Epithelial cell of esophagus (primary cell): ENCODE measurements around the gene FLAD1.
"Not testable (repeated sequence)": the region's sequence is repeated elsewhere in the genome, so short reads cannot be mapped to it uniquely, and the experiment has no call there.

Experiments
- DNase-seq: peaks from one replicate; pipeline ENCODE4 v3.0.0; 2010; ENCODE audit warnings: low read depth
- H3K4me3 ChIP-seq: 2 replicates; pipeline ENCODE4 v1.5.1; 2011; ENCODE audit warnings: mild to moderate bottlenecking, low read length, control low read depth
- CTCF ChIP-seq: IDR thresholded peaks from 2 replicates; pipeline ENCODE4 v1.5.1; 2011; ENCODE audit warnings: low read depth, mild to moderate bottlenecking, low read length, control low read depth, inconsistent platforms; ENCODE audit not compliant: insufficient read depth; ENCODE audit errors: missing control alignments

FLAD1 gene

DNA sequence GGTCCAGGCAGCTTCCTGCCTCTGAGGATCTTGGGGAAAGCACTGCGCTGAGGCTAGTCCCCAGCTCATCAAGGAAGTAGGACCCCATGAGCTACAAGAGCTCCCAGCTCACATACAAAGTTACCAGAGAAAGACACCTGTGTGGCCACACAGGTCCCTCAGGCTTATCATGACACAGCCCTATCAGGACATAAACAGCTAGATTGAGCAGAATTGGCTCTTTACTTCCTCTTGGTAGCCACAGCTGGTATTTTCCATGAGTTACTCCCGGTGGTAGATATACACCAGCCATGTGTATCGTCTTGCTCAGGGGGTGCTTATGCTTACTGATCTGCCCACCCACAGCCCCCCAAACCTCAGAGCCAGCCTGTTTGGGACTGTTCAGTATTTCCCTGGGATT lies 11.4 kb downstream of the FLAD1 start:
- DNase-seq: no peak

DNA sequence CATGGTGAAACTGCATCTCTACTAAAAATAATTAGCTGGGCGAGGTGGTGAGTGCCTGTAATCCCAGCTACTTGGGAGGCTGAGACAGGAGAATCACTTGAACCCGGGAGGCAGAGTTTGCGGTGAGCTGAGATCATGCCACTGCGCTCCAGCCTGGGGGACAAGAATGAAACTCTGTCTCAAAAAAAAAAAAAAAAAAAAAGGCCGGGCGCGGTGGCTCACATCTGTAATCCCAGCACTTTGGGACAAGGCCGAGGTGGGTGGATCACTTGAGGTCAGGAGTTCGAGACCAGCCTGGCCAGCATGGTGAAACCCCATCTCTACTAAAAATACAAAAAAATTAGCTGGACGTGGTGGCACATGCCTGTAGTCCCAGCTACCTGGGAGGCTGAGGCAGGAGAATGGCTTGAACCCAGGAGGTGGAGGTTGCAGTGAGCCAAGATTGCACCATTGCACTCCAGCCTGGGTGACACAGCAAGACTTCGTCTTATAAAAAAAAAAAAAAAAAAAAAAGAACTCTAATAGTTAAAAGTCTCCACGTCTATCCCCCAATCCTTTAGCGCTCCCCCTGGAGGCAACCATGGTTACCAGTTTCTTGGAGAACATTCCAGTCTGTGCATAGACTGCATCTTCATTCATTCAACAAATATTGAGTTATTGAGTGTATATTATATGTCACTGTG lies 12.3 kb downstream of the FLAD1 start:
- not testable (repeated sequence) for H3K4me3 ChIP-seq
- DNase-seq: peak; percentile 79
- TF ChIP-seq CTCF: peak; percentile 48

More for the DNA sequence above, 11.4 kb downstream of the FLAD1 start:
- no peak for TF ChIP-seq CTCF
- no peak overlapping the region for H3K4me3 ChIP-seq

- H3K4me3 ChIP-seq: no peak overlapping the region
- DNase-seq: no peak
These were observed 14.0 kb downstream of the FLAD1 start for GRCh38 chr1:154996966-154997701.

DNA sequence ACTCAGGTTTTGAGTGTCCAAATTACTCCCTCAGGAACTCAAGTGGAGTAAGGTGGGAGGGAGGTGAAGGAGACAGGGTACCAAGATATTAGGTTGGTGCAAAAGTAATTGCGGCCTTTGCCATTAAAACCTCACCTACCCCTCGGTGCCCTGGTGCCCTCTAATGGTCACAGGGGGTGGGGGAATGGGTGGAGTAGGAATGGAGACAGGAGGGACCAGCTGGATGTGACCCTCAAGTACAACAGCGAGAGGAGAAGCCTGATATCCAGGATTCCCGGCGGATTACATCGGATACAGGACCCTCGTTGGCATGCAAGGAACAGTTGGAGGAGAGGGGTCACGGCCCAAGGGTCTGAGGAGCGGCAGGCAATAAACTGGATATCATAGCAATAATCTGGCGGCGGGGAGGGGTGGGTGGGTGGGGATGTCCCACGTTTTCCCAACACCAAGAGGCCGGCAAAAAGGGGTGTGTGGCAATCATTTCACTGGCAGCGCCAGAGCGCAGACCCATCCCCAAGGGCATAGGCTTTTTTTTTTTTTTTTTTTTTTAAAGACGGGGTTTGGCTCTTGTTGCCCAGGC lies 15.1 kb downstream of the FLAD1 start:
- no peak for TF ChIP-seq CTCF
- no peak for DNase-seq
- no peak overlapping the region for H3K4me3 ChIP-seq

More at GRCh38 chr1:154996966-154997701, 14.0 kb downstream of the FLAD1 start:
- no peak for TF ChIP-seq CTCF

GRCh38 chr1:154998818-154999570 lies 15.8 kb downstream of the FLAD1 start:
- peak overlapping the region; percentile 27 for H3K4me3 ChIP-seq
- TF ChIP-seq CTCF: peak; percentile 83
- DNase-seq: peak; percentile 60

- DNase-seq: peak; percentile 53
- TF ChIP-seq CTCF: no peak
- H3K4me3 ChIP-seq: peak overlapping the region; percentile 89
These were observed 16.6 kb downstream of the FLAD1 start for GRCh38 chr1:154999571-155000410.
